A549 (cell line): ENCODE results near the gene THY1. TPM values are rescaled to one million over a fixed set of nuclear protein-coding genes. Genes with fewer than 3 reads are reported as not detected.

ENCODE experiments used
- ATAC-seq, 2 experiments: fragments of 200-7000 bp in 1 of 2; fragments of >200 bp in 1 of 2; cut with Nextera tagmentation in 1 of 2; cut with Tn5 transposase in 1 of 2; 3 replicates each; pipeline versions ENCODE4 v1.8.0 to v1.9.1; 2018 to 2020; ENCODE audit warnings: mild to moderate bottlenecking in 1 of 2, moderate library complexity in 1 of 2
- CTCF ChIA-PET: fragments of 300-600 bp; sonication (Branson Sonifier 250); formaldehyde crosslinking; extraction: SDS; loops from one replicate; lab custom pipeline; 2021; ENCODE audit warnings: antibody characterized with exemption, inconsistent platforms; lab: Yijun Ruan, JAX
- POLR2A ChIA-PET: fragments of 350-600 bp; formaldehyde crosslinking; extraction: SDS; loops from one replicate; lab custom pipeline; 2021; ENCODE audit warnings: antibody characterized with exemption, inconsistent platforms; lab: Yijun Ruan, JAX
- DNase-seq, 2 experiments: peaks; one replicate each; pipeline versions ENCODE4 v3.0.0 to v3.0.0-alpha.2; 2011 to 2016; ENCODE audit warnings: low read depth in 1 of 2, low spot score in 1 of 2
- FAIRE-seq: peaks from 2 replicates; lab custom pipeline; 2011; peaks lifted over from hg19 to GRCh38; lab: Jason Lieb, UNC
- H3K27ac ChIP-seq, 2 experiments: fragments of >200 bp; sonication (Bioruptor Twin); formaldehyde crosslinking; 3 replicates each; pipeline ENCODE4 v1.5.1; 2016 to 2017
- H3K4me1 ChIP-seq: fragments of >200 bp; sonication (Bioruptor Twin); formaldehyde crosslinking; 3 replicates; pipeline ENCODE4 v1.6.1; 2016
- H3K4me2 ChIP-seq: fragments of >200 bp; sonication (Bioruptor Twin); formaldehyde crosslinking; 3 replicates; pipeline ENCODE4 v1.6.1; 2016
- H3K4me3 ChIP-seq: fragments of >200 bp; sonication (Bioruptor Twin); formaldehyde crosslinking; 3 replicates; pipeline ENCODE4 v1.5.1; 2016
- H3K9me3 ChIP-seq: fragments of >200 bp; sonication (Bioruptor Twin); formaldehyde crosslinking; 3 replicates; pipeline ENCODE4 v1.6.1; 2016
- CBX2 ChIP-seq: fragments of 200-600 bp; sonication (generic); IDR thresholded peaks from 2 replicates; pipeline ENCODE4 v1.6.1; 2016; ENCODE audit warnings: low read depth, mild to moderate bottlenecking, borderline replicate concordance
- CHD4 ChIP-seq: fragments of 200-600 bp; sonication (generic); IDR thresholded peaks from 2 replicates; pipeline ENCODE4 v1.6.1; 2016; ENCODE audit warnings: antibody characterized with exemption, mild to moderate bottlenecking, borderline replicate concordance
- EHF ChIP-seq: fragments of 250-450 bp; sonication (Bioruptor Pico); IDR thresholded peaks from 2 replicates; pipeline ENCODE4 v1.5.0; 2020; ENCODE audit warnings: mild to moderate bottlenecking
- FOSB ChIP-seq: fragments of 250-450 bp; sonication (Bioruptor Pico); IDR thresholded peaks from 2 replicates; pipeline ENCODE4 v1.5.0; 2020; ENCODE audit warnings: mild to moderate bottlenecking, moderate library complexity
- FOSL2 ChIP-seq, 2 experiments: fragments of 450-650 bp in 1 of 2; fragments of >200 bp in 1 of 2; sonication (Bioruptor Twin) in 1 of 2; formaldehyde crosslinking; IDR thresholded peaks; 2 replicates each; pipeline versions ENCODE4 v1.5.0 to v1.6.1; 2016 to 2020; ENCODE audit warnings: mild to moderate bottlenecking in 1 of 2, moderate library complexity in 1 of 2
- HEYL ChIP-seq: fragments of 250-450 bp; sonication (Bioruptor Pico); IDR thresholded peaks from 2 replicates; pipeline ENCODE4 v1.8.0; 2021; ENCODE audit warnings: mild to moderate bottlenecking, moderate library complexity
- HOXB5 ChIP-seq: fragments of 250-450 bp; sonication (Bioruptor Pico); IDR thresholded peaks from 2 replicates; pipeline ENCODE4 v1.5.0; 2020; ENCODE audit warnings: mild to moderate bottlenecking, moderate library complexity
- JUN ChIP-seq, 2 experiments: fragments of >200 bp; sonication (Bioruptor Twin); formaldehyde crosslinking; IDR thresholded peaks; 2 replicates in 1 of 2; 3 replicates in 1 of 2; pipeline ENCODE4 v1.6.1; 2016 to 2017
- JUNB ChIP-seq: fragments of >200 bp; sonication (Bioruptor Twin); formaldehyde crosslinking; IDR thresholded peaks from 2 replicates; pipeline ENCODE4 v1.6.1; 2016
- KDM5A ChIP-seq: fragments of 200-600 bp; sonication (generic); IDR thresholded peaks from 2 replicates; pipeline ENCODE4 v1.6.1; 2016; ENCODE audit warnings: antibody characterized with exemption, mild to moderate bottlenecking
- MAFK ChIP-seq: fragments of 450-650 bp; IDR thresholded peaks from 2 replicates; pipeline ENCODE4 v1.6.1; 2014; ENCODE audit not compliant: partially characterized antibody
- MYC ChIP-seq: IDR thresholded peaks from 2 replicates; pipeline ENCODE4 v1.6.1; 2012; ENCODE audit warnings: mild to moderate bottlenecking, inconsistent platforms, low read length, improper control_type of control experiment, borderline replicate concordance
- NPAS2 ChIP-seq: fragments of 250-450 bp; sonication (Bioruptor Pico); IDR thresholded peaks from 2 replicates; pipeline ENCODE4 v1.8.0; 2022; ENCODE audit warnings: mild to moderate bottlenecking, moderate library complexity, borderline replicate concordance
- PHF8 ChIP-seq: fragments of 200-600 bp; sonication (generic); IDR thresholded peaks from 2 replicates; pipeline ENCODE4 v1.6.1; 2016; ENCODE audit warnings: low read depth, mild to moderate bottlenecking, antibody characterized with exemption, moderate library complexity, borderline replicate concordance
- POLR2A ChIP-seq: IDR thresholded peaks from 2 replicates; pipeline ENCODE4 v1.6.1; 2012; ENCODE audit warnings: mild to moderate bottlenecking, low read length
- RAD21 ChIP-seq, 2 experiments: fragments of >200 bp in 1 of 2; sonication (Bioruptor Twin) in 1 of 2; formaldehyde crosslinking in 1 of 2; IDR thresholded peaks in 1 of 2; conservative IDR thresholded peaks in 1 of 2; 2 replicates in 1 of 2; 3 replicates in 1 of 2; pipeline ENCODE4 v1.6.1; 2012 to 2018; ENCODE audit warnings: inconsistent platforms in 1 of 2
- RNF2 ChIP-seq: fragments of 200-600 bp; sonication (generic); IDR thresholded peaks from 2 replicates; pipeline ENCODE4 v1.6.1; 2016; ENCODE audit warnings: low read depth, mild to moderate bottlenecking, antibody characterized with exemption, moderate library complexity, borderline replicate concordance
- TP53 ChIP-seq: fragments of 250-450 bp; sonication (Bioruptor Pico); IDR thresholded peaks from 2 replicates; pipeline ENCODE4 v1.5.0; 2021; ENCODE audit warnings: mild to moderate bottlenecking, moderate library complexity
- ZC3H11A ChIP-seq: fragments of 450-650 bp; IDR thresholded peaks from 2 replicates; pipeline ENCODE4 v1.6.1; 2014; ENCODE audit warnings: antibody characterized with exemption, mild to moderate bottlenecking
- ZFP36 ChIP-seq: fragments of 450-650 bp; IDR thresholded peaks from 2 replicates; pipeline ENCODE4 v1.6.1; 2014; ENCODE audit warnings: borderline replicate concordance; ENCODE audit not compliant: partially characterized antibody
- WGBS: methylation state at CpG from one replicate; pipeline ENCODE4 v1.1.6; 2017; ENCODE audit errors: missing lambda C conversion rate; 5-methylcytosine and 5-hydroxymethylcytosine counted together
- polyA plus RNA-seq, 4 experiments: library from polyadenylated mRNA; depleted of rRNA in 3 of 4; stranded (reverse); fragments of >200 nt; fragmentation: RNase III in 1 of 4; extraction: RNeasy Plus Mini Kit Qiagen cat#74134 plus additional on column Dnase treatment in 1 of 4; gene quantifications; 2 replicates in 3 of 4; 3 replicates in 1 of 4; pipeline ENCODE4 v1.2.3, GENCODE V29; 2011 to 2017
- TF ChIP-seq, protein P1 (sequence below): fragments of >200 bp; sonication (Bioruptor Twin); formaldehyde crosslinking; IDR thresholded peaks from 3 replicates; pipeline ENCODE4 v1.5.1; 2016
- TF ChIP-seq, protein P2 (sequence below): IDR thresholded peaks from 2 replicates; pipeline ENCODE4 v1.6.1; 2012
- TF ChIP-seq, protein P3 (sequence below): IDR thresholded peaks from 2 replicates; pipeline ENCODE4 v1.6.1; 2012
- TF ChIP-seq, protein P4 (sequence below): fragments of >200 bp; sonication (Bioruptor Twin); formaldehyde crosslinking; IDR thresholded peaks from 2 replicates; pipeline ENCODE4 v1.6.1; 2016
- TF ChIP-seq, protein P5 (sequence below): fragments of 150-350 bp; IDR thresholded peaks from 2 replicates; pipeline ENCODE4 v1.6.1; 2014; ENCODE audit warnings: low read depth, mild to moderate bottlenecking, low read length
- TF ChIP-seq, protein P6 (sequence below): fragments of 450-650 bp; IDR thresholded peaks from 2 replicates; pipeline ENCODE4 v1.6.1; 2014; ENCODE audit warnings: antibody characterized with exemption

The THY1 gene
- polyA plus RNA-seq, 2 of the 4 experiments (the other 2 are of a cell fraction), result 7.1 to 19.9 TPM

DNA sequence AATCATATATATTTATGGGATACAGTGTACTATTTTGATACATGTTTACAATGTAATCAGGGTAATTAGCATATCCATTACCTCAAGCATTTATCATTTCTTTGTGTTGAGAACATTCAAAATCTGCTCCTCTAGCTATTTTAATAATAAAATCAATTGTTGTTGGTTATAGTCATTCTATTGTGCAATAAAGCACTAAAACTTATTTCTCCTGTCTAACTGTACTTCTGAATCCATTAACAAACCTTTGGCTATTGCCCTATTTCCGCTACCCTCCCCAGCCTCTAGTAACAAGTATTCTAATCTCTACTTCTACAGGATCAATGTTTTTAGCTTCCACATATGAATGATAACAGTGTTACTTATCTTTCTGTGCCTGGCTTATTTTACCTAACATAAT is 26.1 kb downstream of the THY1 start:
- 85% methylated on average over 1 of the region's 1 CpG for WGBS
- no peak for DNase-seq
- Histone ChIP-seq H3K4me3 (no peak overlapping the region), H3K9me3 (peaks cover 7% of the 10 kb centered on the region; the same call in 2 of the 3 replicates), H3K4me2 (no peak overlapping the region), H3K27ac (no peak overlapping the region), H3K4me1 (no peaks in the 10 kb centered on the region)
- ATAC-seq, result no peak
- TF ChIP-seq ZFP36 (no peak), HOXB5 (CRISPR knock-in tag) (no peak), POLR2A (no peak), FOSB (CRISPR knock-in tag) (no peak), MAFK (no peak), ZC3H11A (no peak), JUNB (no peak), JUN (IDR thresholded peaks at IDR 0.05) (no peak), NPAS2 (CRISPR knock-in tag) (no peak), RNF2 (no peak), TP53 (CRISPR knock-in tag) (no peak), PHF8 (no peak), CBX2 (no peak), CHD4 (no peak)
- TF ChIP-seq, protein P1, sequence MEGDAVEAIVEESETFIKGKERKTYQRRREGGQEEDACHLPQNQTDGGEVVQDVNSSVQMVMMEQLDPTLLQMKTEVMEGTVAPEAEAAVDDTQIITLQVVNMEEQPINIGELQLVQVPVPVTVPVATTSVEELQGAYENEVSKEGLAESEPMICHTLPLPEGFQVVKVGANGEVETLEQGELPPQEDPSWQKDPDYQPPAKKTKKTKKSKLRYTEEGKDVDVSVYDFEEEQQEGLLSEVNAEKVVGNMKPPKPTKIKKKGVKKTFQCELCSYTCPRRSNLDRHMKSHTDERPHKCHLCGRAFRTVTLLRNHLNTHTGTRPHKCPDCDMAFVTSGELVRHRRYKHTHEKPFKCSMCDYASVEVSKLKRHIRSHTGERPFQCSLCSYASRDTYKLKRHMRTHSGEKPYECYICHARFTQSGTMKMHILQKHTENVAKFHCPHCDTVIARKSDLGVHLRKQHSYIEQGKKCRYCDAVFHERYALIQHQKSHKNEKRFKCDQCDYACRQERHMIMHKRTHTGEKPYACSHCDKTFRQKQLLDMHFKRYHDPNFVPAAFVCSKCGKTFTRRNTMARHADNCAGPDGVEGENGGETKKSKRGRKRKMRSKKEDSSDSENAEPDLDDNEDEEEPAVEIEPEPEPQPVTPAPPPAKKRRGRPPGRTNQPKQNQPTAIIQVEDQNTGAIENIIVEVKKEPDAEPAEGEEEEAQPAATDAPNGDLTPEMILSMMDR, result no peak
- TF ChIP-seq, protein P2, sequence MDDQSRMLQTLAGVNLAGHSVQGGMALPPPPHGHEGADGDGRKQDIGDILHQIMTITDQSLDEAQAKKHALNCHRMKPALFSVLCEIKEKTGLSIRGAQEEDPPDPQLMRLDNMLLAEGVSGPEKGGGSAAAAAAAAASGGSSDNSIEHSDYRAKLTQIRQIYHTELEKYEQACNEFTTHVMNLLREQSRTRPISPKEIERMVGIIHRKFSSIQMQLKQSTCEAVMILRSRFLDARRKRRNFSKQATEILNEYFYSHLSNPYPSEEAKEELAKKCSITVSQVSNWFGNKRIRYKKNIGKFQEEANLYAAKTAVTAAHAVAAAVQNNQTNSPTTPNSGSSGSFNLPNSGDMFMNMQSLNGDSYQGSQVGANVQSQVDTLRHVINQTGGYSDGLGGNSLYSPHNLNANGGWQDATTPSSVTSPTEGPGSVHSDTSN, result no peak
- TF ChIP-seq, protein P3, sequence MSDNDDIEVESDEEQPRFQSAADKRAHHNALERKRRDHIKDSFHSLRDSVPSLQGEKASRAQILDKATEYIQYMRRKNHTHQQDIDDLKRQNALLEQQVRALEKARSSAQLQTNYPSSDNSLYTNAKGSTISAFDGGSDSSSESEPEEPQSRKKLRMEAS, result no peak
- TF ChIP-seq, protein P4, sequence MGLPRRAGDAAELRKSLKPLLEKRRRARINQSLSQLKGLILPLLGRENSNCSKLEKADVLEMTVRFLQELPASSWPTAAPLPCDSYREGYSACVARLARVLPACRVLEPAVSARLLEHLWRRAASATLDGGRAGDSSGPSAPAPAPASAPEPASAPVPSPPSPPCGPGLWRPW, result no peak
- POLR2A ChIA-PET, result no interaction called here
- CTCF ChIA-PET, result interaction anchor here (0.6 to 1.5 kb wide), 3 partner anchors 11 to 78 kb away, joined by 3 read pairs; no protein-coding TSS in a partner anchor
- FAIRE-seq, result no peak

DNA sequence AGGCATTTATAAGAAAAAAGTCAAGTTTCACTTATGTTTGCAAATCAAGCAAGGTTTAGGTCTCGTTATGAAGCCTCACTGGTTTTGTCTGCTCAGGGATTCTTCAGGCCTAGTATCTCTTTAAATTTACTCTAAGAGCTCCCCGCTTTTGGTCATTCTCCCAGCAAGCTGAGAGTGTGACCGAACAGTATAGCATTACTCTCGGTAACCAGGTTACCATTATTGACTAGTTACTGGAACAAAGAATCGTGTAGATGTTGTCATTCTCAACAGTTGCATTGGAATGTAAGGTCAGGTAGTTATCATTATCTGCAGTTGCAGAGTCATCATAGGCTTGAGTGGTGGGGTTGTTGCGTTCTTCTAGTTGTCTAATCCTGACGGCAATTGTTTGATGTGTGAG is 31.7 kb downstream of the THY1 start:
- no peaks in the 10 kb centered on the region for H3K4me1 ChIP-seq
- ChIA-PET CTCF (interaction anchor here (1.4 kb wide), 1 partner anchor 83 kb away, joined by 4 read pairs; no protein-coding TSS in a partner anchor), POLR2A (no interaction called here)
- no peak overlapping the region for H3K4me3 ChIP-seq
- H3K9me3 ChIP-seq, result no peaks in the 10 kb centered on the region
- DNase-seq (no peak), FAIRE-seq (no peak), ATAC-seq (no peak)
- 74% methylated on average over 7 of the region's 7 CpGs for WGBS
- H3K27ac ChIP-seq, result no peak overlapping the region
- no peak overlapping the region for H3K4me2 ChIP-seq
- TF ChIP-seq FOSL2 (IDR thresholded peaks at IDR 0.05), result no peak
- TF ChIP-seq FOSL2 (CRISPR knock-in tag; IDR thresholded peaks at IDR 0.05), result no peak
- TF ChIP-seq, protein P5, sequence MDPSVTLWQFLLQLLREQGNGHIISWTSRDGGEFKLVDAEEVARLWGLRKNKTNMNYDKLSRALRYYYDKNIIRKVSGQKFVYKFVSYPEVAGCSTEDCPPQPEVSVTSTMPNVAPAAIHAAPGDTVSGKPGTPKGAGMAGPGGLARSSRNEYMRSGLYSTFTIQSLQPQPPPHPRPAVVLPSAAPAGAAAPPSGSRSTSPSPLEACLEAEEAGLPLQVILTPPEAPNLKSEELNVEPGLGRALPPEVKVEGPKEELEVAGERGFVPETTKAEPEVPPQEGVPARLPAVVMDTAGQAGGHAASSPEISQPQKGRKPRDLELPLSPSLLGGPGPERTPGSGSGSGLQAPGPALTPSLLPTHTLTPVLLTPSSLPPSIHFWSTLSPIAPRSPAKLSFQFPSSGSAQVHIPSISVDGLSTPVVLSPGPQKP, result no peak
- TF ChIP-seq NPAS2 (CRISPR knock-in tag), result no peak
- TF ChIP-seq, protein P6, sequence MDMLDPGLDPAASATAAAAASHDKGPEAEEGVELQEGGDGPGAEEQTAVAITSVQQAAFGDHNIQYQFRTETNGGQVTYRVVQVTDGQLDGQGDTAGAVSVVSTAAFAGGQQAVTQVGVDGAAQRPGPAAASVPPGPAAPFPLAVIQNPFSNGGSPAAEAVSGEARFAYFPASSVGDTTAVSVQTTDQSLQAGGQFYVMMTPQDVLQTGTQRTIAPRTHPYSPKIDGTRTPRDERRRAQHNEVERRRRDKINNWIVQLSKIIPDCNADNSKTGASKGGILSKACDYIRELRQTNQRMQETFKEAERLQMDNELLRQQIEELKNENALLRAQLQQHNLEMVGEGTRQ, result no peak
- TF ChIP-seq HEYL (CRISPR knock-in tag), result no peak
- TF ChIP-seq POLR2A, result no peak
- no peak for TF ChIP-seq KDM5A
- no peak for TF ChIP-seq RAD21 (conservative IDR thresholded peaks at IDR 0.05 in 1 of 2, IDR thresholded peaks at IDR 0.05 in 1 of 2)
- TF ChIP-seq EHF (CRISPR knock-in tag), result no peak
- TF ChIP-seq MYC, result no peak
